CD4-positive, alpha-beta memory T cell (primary cell): ENCODE data around the gene GCHFR. TPM values are rescaled to one million over a fixed set of nuclear protein-coding genes. Genes with fewer than 3 reads are reported as not detected.
A peak's percentile ranks its signal among the peaks of the same experiment; 100 is the strongest.

Experiments
- CTCF ChIA-PET: fragments of 350-600 bp; sonication (Branson Sonifier 250); formaldehyde crosslinking; loops from one replicate; lab custom pipeline; 2021; ENCODE audit warnings: inconsistent platforms; ENCODE audit not compliant: partially characterized antibody; lab: Charles Lee
- POLR2A ChIA-PET: fragments of 350-600 bp; sonication (Branson Sonifier 250); formaldehyde crosslinking; loops from one replicate; lab custom pipeline; 2021; ENCODE audit not compliant: partially characterized antibody; lab: Charles Lee
- DNase-seq, 5 donors: peaks; one replicate each; pipeline versions ENCODE4 v3.0.0 to v3.0.0-alpha.2; 2020 to 2022; ENCODE audit warnings: mixed read lengths in 1 of 5
- H3K27ac ChIP-seq: one replicate; pipeline ENCODE4 v1.7.0; 2013; ENCODE audit warnings: low read depth, low read length
- H3K27me3 ChIP-seq: 2 replicates; pipeline ENCODE4 v1.7.0; 2013; ENCODE audit warnings: mild to moderate bottlenecking, low read length, moderate library complexity; ENCODE audit not compliant: insufficient read depth
- H3K36me3 ChIP-seq: 2 replicates; pipeline ENCODE4 v1.7.0; 2013; ENCODE audit warnings: mild to moderate bottlenecking, low read length, moderate library complexity; ENCODE audit not compliant: insufficient read depth
- H3K4me1 ChIP-seq: 2 replicates; pipeline ENCODE4 v1.7.0; 2013; ENCODE audit warnings: mild to moderate bottlenecking, low read length, moderate library complexity; ENCODE audit not compliant: insufficient read depth
- H3K4me3 ChIP-seq, 2 donors: one replicate each; pipeline ENCODE4 v1.7.0; 2013; ENCODE audit warnings: low read length in 2 of 2, mild to moderate bottlenecking in 1 of 2
- H3K9me3 ChIP-seq, 2 donors: one replicate each; pipeline ENCODE4 v1.7.0; 2013; ENCODE audit warnings: low read length in 2 of 2, control low read depth in 1 of 2; ENCODE audit not compliant: control insufficient read depth in 1 of 2
- H3K27ac Mint-ChIP-seq, 7 donors: one replicate each; pipeline ENCODE4 v1.8.0; 2020 to 2021; ENCODE audit warnings: mixed read lengths in 7 of 7, mild to moderate bottlenecking in 6 of 7, inconsistent platforms in 3 of 7, moderate library complexity in 3 of 7
- H3K27me3 Mint-ChIP-seq, 2 donors: one replicate each; pipeline ENCODE4 v1.8.0; 2020 to 2021; ENCODE audit warnings: mixed read lengths in 2 of 2
- H3K36me3 Mint-ChIP-seq, 2 donors: one replicate each; pipeline ENCODE4 v1.8.0; 2020 to 2021; ENCODE audit warnings: mixed read lengths in 2 of 2, inconsistent platforms in 1 of 2, mild to moderate bottlenecking in 1 of 2
- H3K4me1 Mint-ChIP-seq, 4 donors: one replicate each; pipeline ENCODE4 v1.8.0; 2020 to 2021; ENCODE audit warnings: mixed read lengths in 4 of 4, mild to moderate bottlenecking in 1 of 4
- H3K4me3 Mint-ChIP-seq, 8 donors: one replicate each; pipeline ENCODE4 v1.8.0; 2020 to 2021; ENCODE audit warnings: mixed read lengths in 8 of 8, mild to moderate bottlenecking in 7 of 8, moderate library complexity in 6 of 8, inconsistent platforms in 3 of 8
- H3K9me3 Mint-ChIP-seq, 8 donors: one replicate each; pipeline ENCODE4 v1.8.0; 2020 to 2021; ENCODE audit warnings: mixed read lengths in 8 of 8, mild to moderate bottlenecking in 5 of 8, inconsistent platforms in 3 of 8, moderate library complexity in 1 of 8
- intact Hi-C: fragments of 100-400 bp; cut with micrococcal nuclease; formaldehyde crosslinking; loops from one replicate; pipeline ENCODE4 v1.15.1; 2023
- polyA plus RNA-seq, 2 donors: library from polyadenylated mRNA; unstranded; fragments of 300-500 nt; fragmentation: Illumina TruSeq; gene quantifications; one replicate each; pipeline ENCODE4 v1.2.3, GENCODE V29; 2021
- total RNA-seq, 2 experiments: library from RNA; stranded (reverse); gene quantifications; one replicate each; pipeline ENCODE4 v1.2.3, GENCODE V29; 2021

GCHFR gene
- total and polyA plus RNA-seq, 4 experiments from 2014 or later, result 21.2 to 115 (median 49.4) TPM

- Histone ChIP-seq H3K9me3 (no peaks in the 10 kb centered on the region), H3K4me1 (peaks cover 6% of the 10 kb centered on the region), H3K4me3 (no peak overlapping the region), H3K27me3 (no peaks in the 10 kb centered on the region), H3K27ac (no peak overlapping the region), H3K36me3 (peaks cover 50% of the 10 kb centered on the region)
- H3K27ac Mint-ChIP-seq, result no peak overlapping the region
- H3K4me3 Mint-ChIP-seq, result no peak overlapping the region
- peaks cover 6 to 24% (median 11%) of the 10 kb centered on the region in 4 donors for H3K4me1 Mint-ChIP-seq
- CTCF ChIA-PET, result interaction anchor here (1.5 kb wide), 1 partner anchor 9 kb away, joined by 8 read pairs; no protein-coding TSS in a partner anchor
- H3K9me3 Mint-ChIP-seq, result peaks cover 0 to 2% (median 0%) of the 10 kb centered on the region in 8 donors
- peaks cover 14 to 48% of the 10 kb centered on the region in 2 donors for H3K36me3 Mint-ChIP-seq
- no peaks in the 10 kb centered on the region for H3K27me3 Mint-ChIP-seq
- DNase-seq, result no peak
- intact Hi-C loops, result no loop called here
- POLR2A ChIA-PET, result interaction anchor here (2.1 kb wide), 1 partner anchor 10 kb away, joined by 8 read pairs; the partner anchor contains the start of gene GCHFR
Observed at GRCh38 chr15:40773902-40774301, 10.0 kb downstream of the GCHFR start.

GRCh38 chr15:40775007-40775406, 11.1 kb downstream of the GCHFR start:
- H3K27ac Mint-ChIP-seq, result peak overlapping the region in 1 of 7 donors; percentile 32
- no peak for DNase-seq
- no peaks in the 10 kb centered on the region for H3K27me3 ChIP-seq
- no peak overlapping the region for H3K4me3 ChIP-seq
- H3K27me3 Mint-ChIP-seq, result no peaks in the 10 kb centered on the region
- POLR2A ChIA-PET, result no interaction called here
- intact Hi-C loops, result no loop called here
- peaks cover 3 to 14% (median 7%) of the 10 kb centered on the region in 4 donors for H3K4me1 Mint-ChIP-seq
- no peak overlapping the region for H3K27ac ChIP-seq
- peaks cover 61% of the 10 kb centered on the region for H3K36me3 ChIP-seq
- peaks cover 0 to 2% (median 0%) of the 10 kb centered on the region in 8 donors for H3K9me3 Mint-ChIP-seq
- H3K9me3 ChIP-seq, result no peaks in the 10 kb centered on the region
- CTCF ChIA-PET, result interaction anchor here (1.4 kb wide), 1 partner anchor 10 kb away, joined by 8 read pairs; no protein-coding TSS in a partner anchor
- no peak overlapping the region for H3K4me3 Mint-ChIP-seq
- peaks cover 18 to 49% of the 10 kb centered on the region in 2 donors for H3K36me3 Mint-ChIP-seq
- peaks cover 6% of the 10 kb centered on the region for H3K4me1 ChIP-seq

- intact Hi-C loops, result no loop called here
- peaks cover 6% of the 10 kb centered on the region for H3K4me1 ChIP-seq
- Mint-ChIP-seq H3K4me3 (no peak overlapping the region), H3K27me3 (no peaks in the 10 kb centered on the region), H3K27ac (peak overlapping the region in 1 of 7 donors; percentile 76), H3K4me1 (peaks cover 3 to 11% (median 6%) of the 10 kb centered on the region in 4 donors), H3K9me3 (peaks cover 0 to 2% (median 0%) of the 10 kb centered on the region in 8 donors), H3K36me3 (peaks cover 18 to 50% of the 10 kb centered on the region in 2 donors)
- ChIA-PET CTCF (interaction anchor here (1.4 kb wide), 1 partner anchor 9 kb away, joined by 8 read pairs; no protein-coding TSS in a partner anchor), POLR2A (interaction anchor here (0.6 to 1.7 kb wide), 3 partner anchors 11 to 12 kb away, joined by 3 to 7 read pairs (median 3); partner anchors contain the start of gene GCHFR)
- H3K9me3 ChIP-seq, result no peaks in the 10 kb centered on the region
- H3K27ac ChIP-seq, result no peak overlapping the region
- H3K4me3 ChIP-seq, result no peak overlapping the region
- peaks cover 64% of the 10 kb centered on the region for H3K36me3 ChIP-seq
- H3K27me3 ChIP-seq, result no peaks in the 10 kb centered on the region
- no peak for DNase-seq
Observed at GRCh38 chr15:40775740-40776536, 12.1 kb downstream of the GCHFR start.

GRCh38 chr15:40776537-40777141, 12.8 kb downstream of the GCHFR start:
- no peaks in the 10 kb centered on the region for H3K27me3 ChIP-seq
- no peak overlapping the region for H3K4me3 ChIP-seq
- peak overlapping the region in 1 of 8 donors; percentile 34 for H3K4me3 Mint-ChIP-seq
- H3K4me1 Mint-ChIP-seq, result peaks cover 3 to 7% (median 6%) of the 10 kb centered on the region in 4 donors
- ChIA-PET CTCF (interaction anchor here (1.4 kb wide), 1 partner anchor 9 kb away, joined by 8 read pairs; no protein-coding TSS in a partner anchor), POLR2A (interaction anchor here (0.6 to 1.7 kb wide), 3 partner anchors 11 to 13 kb away, joined by 3 to 7 read pairs (median 3); partner anchors contain the start of gene GCHFR)
- peaks cover 6% of the 10 kb centered on the region for H3K4me1 ChIP-seq
- intact Hi-C loops, result no loop called here
- H3K9me3 ChIP-seq, result no peaks in the 10 kb centered on the region
- peaks cover 0 to 2% (median 0%) of the 10 kb centered on the region in 8 donors for H3K9me3 Mint-ChIP-seq
- no peak overlapping the region for H3K27ac ChIP-seq
- DNase-seq, result peak in 3 of 5 donors; percentile 20 to 48 (median 25)
- peak overlapping the region in 3 of 7 donors; percentile 60 to 84 (median 76) for H3K27ac Mint-ChIP-seq
- H3K27me3 Mint-ChIP-seq, result no peaks in the 10 kb centered on the region
- peaks cover 64% of the 10 kb centered on the region for H3K36me3 ChIP-seq
- peaks cover 18 to 50% of the 10 kb centered on the region in 2 donors for H3K36me3 Mint-ChIP-seq

- intact Hi-C loops, result loop anchor here (1.0 to 5.0 kb wide), 5 partner anchors 18 to 263 kb away; partner anchors contain the start of gene GCHFR
- no peaks in the 10 kb centered on the region for H3K27me3 Mint-ChIP-seq
- peak overlapping the region in 3 of 7 donors; percentile 23 to 73 (median 70) for H3K27ac Mint-ChIP-seq
- no peaks in the 10 kb centered on the region for H3K27me3 ChIP-seq
- H3K4me1 ChIP-seq, result peaks cover 12% of the 10 kb centered on the region
- peaks cover 22% of the 10 kb centered on the region for H3K36me3 ChIP-seq
- DNase-seq, result peak; percentile 74 to 79 (median 75)
- CTCF ChIA-PET, result interaction anchor here (0.6 to 7.9 kb wide), 41 partner anchors 8 to 401 kb away, joined by 3 to 120 read pairs (median 5); partner anchors contain the start of genes C15orf62, CCDC32, DNAJC17 and GCHFR
- H3K9me3 ChIP-seq, result no peaks in the 10 kb centered on the region
- POLR2A ChIA-PET, result interaction anchor here (1.5 to 1.9 kb wide), 3 partner anchors 19 to 193 kb away, joined by 4 to 8 read pairs (median 5); partner anchors contain the start of genes GCHFR and RAD51
- H3K27ac ChIP-seq, result no peak overlapping the region
- H3K4me3 ChIP-seq, result no peak overlapping the region
- peaks cover 3 to 16% of the 10 kb centered on the region in 2 donors for H3K36me3 Mint-ChIP-seq
- no peak overlapping the region for H3K4me3 Mint-ChIP-seq
- no peaks in the 10 kb centered on the region for H3K9me3 Mint-ChIP-seq
- peaks cover 13 to 24% (median 17%) of the 10 kb centered on the region in 4 donors for H3K4me1 Mint-ChIP-seq
Observed at GRCh38 chr15:40782609-40783227, 18.9 kb downstream of the GCHFR start.

GRCh38 chr15:40785164-40785563, 21.3 kb downstream of the GCHFR start:
- intact Hi-C loops, result no loop called here
- Histone ChIP-seq H3K36me3 (peaks cover 1% of the 10 kb centered on the region), H3K4me3 (no peak overlapping the region), H3K27me3 (no peaks in the 10 kb centered on the region), H3K9me3 (no peaks in the 10 kb centered on the region), H3K27ac (no peak overlapping the region), H3K4me1 (peaks cover 23% of the 10 kb centered on the region)
- POLR2A ChIA-PET, result no interaction called here
- Mint-ChIP-seq H3K9me3 (no peaks in the 10 kb centered on the region), H3K4me3 (no peak overlapping the region), H3K27me3 (no peaks in the 10 kb centered on the region), H3K4me1 (peaks cover 20 to 34% (median 27%) of the 10 kb centered on the region in 4 donors), H3K36me3 (peaks cover 0 to 10% of the 10 kb centered on the region in 2 donors), H3K27ac (no peak overlapping the region)
- CTCF ChIA-PET, result interaction anchor here (0.7 to 7.9 kb wide), 9 partner anchors 9 to 196 kb away, joined by 3 to 120 read pairs (median 5); no protein-coding TSS in a partner anchor
- DNase-seq, result no peak
